Measurements from ENCODE around the gene ELL.

The ELL gene

DNA sequence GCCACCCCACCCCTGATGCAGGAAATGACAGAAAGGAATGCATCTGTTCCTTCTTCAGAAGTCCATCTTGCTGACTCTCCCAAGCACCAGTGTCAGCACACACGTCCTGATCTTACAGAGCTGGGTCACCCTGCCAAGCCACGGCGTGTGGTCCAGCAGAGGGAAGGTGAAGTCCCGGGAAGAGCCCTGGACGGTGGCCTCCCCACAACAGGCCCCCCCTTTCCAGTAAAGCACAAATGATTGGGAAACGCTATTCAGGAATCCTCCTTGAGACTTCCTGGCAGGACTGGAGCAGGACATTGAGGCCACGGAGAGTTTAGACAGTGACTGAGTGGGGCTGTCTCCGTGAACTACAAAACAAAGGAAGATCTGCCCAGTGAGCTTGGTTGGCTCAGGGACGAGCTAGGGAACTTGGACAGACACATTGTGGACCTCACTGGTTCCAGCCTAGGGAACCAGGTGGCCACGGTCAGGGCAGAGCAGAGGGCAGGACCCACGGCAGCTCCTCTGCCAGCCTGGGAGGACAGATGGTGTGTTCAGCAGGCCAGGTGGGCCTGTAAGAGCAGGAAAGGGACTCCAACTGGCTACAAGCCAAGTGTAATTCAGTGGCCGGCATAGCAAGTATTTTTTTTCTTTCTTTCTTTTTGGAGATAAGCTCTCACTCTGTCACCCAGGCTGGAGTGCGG is 41.7 kb downstream of the ELL start:
- H3K9me3 ChIP-seq (ENCODE audit: control insufficient read depth, low read depth, low read length), result no peaks in the 10 kb centered on the region
- H3K36me3 ChIP-seq (ENCODE audit: control insufficient read depth, low read depth, low read length), result no peaks in the 10 kb centered on the region
- H3K27me3 ChIP-seq (ENCODE audit: control insufficient read depth, insufficient read depth, low read length), result no peaks in the 10 kb centered on the region
- H3K27ac ChIP-seq (ENCODE audit: low read length), result no peak overlapping the region
- no peaks in the 10 kb centered on the region for H3K4me1 ChIP-seq (ENCODE audit: control insufficient read depth, low read depth, low read length)
- no peak overlapping the region for H3K4me3 ChIP-seq (ENCODE audit: low read length)
- H3K9ac ChIP-seq (ENCODE audit: low read length), result no peak overlapping the region

DNA sequence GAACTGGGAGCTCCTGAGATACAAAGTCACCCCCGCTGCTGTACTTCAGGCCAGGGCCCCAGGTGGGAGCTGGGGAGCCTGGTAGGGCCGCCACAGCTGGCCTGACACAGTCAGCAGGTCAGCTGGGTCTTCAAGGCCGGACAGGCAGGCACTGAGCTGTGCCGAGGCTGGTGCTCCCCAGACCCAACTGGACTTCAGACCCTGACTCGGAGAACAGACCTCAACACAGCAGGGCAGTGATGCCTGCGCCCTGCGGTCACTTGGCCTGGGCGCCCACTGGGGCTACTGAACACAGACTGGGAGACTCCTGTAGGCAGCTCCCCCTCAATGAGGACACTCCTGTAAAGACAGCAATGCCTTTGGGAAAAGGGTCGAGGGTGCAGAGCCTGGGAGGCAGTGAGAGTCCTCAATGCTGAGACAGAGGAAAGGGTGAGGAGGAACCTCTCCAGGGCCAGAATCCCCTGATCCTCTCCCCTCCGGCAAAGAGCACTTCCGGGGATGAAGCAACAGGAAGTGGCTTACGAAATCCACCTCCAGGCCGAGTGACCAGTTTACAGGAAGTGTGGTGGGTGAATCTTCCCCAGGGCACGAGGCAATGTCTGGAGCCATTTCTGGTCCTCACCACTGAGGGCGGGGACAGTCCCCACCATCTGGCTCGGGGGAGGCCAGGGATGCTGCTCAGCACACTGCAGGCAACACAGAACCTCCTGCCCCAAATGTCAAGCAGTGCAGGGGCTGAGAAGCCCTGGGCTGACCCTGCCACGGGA is 43.1 kb downstream of the ELL start:
- H3K36me3 ChIP-seq (ENCODE audit: control insufficient read depth, low read depth, low read length), result no peaks in the 10 kb centered on the region
- H3K27ac ChIP-seq (ENCODE audit: low read length), result no peak overlapping the region
- H3K4me3 ChIP-seq (ENCODE audit: low read length), result no peak overlapping the region
- H3K4me1 ChIP-seq (ENCODE audit: control insufficient read depth, low read depth, low read length), result no peaks in the 10 kb centered on the region
- no peaks in the 10 kb centered on the region for H3K9me3 ChIP-seq (ENCODE audit: control insufficient read depth, low read depth, low read length)
- no peak overlapping the region for H3K9ac ChIP-seq (ENCODE audit: low read length)
- H3K27me3 ChIP-seq (ENCODE audit: control insufficient read depth, insufficient read depth, low read length), result no peaks in the 10 kb centered on the region

DNA sequence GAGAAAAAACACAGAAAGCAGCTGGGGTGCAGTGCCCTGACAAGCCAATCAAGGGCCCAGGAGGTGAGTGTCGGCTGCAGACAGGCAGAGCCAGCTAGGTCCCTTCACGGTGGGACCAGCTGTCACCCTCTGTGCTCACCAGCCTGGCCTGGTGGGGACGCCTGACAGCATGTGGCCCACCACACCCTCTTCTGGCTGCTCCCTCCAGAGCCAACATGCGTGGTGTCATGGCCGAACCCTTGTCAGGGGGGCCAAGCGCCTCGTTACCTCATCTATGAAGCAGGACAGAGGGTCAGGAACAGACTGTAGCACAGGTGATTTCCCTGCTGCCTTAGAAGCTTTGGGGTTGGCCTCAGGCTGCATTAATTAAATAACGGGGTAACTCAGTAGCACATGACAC is 43.9 kb downstream of the ELL start:
- Histone ChIP-seq H3K36me3 (ENCODE audit: control insufficient read depth, low read depth, low read length) (no peaks in the 10 kb centered on the region), H3K27me3 (ENCODE audit: control insufficient read depth, insufficient read depth, low read length) (no peaks in the 10 kb centered on the region), H3K9me3 (ENCODE audit: control insufficient read depth, low read depth, low read length) (no peaks in the 10 kb centered on the region), H3K4me3 (ENCODE audit: low read length) (no peak overlapping the region), H3K4me1 (ENCODE audit: control insufficient read depth, low read depth, low read length) (no peaks in the 10 kb centered on the region), H3K9ac (ENCODE audit: low read length) (no peak overlapping the region), H3K27ac (ENCODE audit: low read length) (no peak overlapping the region)

DNA sequence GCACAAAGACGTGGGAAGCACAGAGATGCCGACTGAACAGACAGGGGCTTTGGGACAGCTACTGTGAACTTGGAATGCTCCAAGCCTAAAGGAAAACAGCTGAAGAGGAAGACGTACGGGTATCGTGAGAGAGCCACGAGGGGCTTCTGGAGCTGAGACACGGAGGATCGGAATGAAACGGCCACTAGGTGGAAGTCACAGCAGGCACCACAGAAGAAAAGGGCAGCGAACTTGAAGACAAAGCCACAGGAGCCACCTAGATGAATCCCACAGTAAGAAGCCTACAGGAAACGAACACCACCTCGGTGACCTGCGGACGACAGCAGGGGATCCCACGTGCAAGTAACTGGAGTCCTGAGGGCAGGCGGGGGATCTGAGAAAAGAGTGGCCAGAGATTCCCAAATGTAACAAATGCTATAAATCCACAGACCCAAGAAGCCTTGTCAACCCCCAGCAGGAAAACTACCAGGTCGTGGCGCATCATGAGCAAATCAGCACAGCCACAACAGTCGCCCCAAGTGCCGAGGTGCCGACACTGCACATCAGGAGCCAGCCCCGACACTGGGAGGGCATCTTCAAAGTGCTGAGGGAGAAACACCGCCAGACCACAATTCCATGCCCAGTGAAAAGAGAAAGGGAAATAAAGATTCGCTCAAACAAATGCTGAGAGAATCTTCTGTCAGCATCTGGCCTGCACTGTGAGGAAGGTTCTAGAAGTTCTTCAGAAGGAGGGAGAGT is 44.7 kb downstream of the ELL start:
- Histone ChIP-seq H3K4me1 (ENCODE audit: control insufficient read depth, low read depth, low read length) (no peaks in the 10 kb centered on the region), H3K9ac (ENCODE audit: low read length) (no peak overlapping the region)

DNA sequence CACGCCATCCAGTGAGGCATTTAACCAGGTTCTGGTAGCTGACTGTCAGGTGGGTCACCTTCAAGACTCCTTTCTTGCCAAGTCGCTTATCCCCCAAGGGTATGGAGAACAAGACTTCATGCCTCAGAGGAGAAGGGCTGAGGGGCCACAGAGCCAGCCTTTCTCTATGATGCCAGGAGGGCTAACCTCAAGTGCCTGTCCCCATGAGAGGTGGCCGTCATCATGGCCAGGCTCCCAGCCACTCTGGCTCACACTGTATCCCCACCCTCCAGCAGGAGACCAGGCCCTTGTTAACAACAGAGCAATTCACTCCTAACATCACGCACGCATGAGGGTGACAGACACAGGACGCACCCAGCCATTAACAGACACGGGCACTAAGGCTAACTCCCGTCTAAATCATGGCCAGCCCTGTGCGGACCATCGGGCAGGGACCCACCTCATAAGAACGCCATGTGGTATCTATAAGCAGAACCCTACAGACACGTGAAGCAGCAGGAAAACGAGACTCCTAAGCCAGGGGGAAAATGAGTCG is 45.3 kb downstream of the ELL start:
- H3K27ac ChIP-seq (ENCODE audit: low read length), result no peak overlapping the region
- H3K9ac ChIP-seq (ENCODE audit: low read length), result no peak overlapping the region
- H3K36me3 ChIP-seq (ENCODE audit: control insufficient read depth, low read depth, low read length), result no peaks in the 10 kb centered on the region
- H3K4me3 ChIP-seq (ENCODE audit: low read length), result no peak overlapping the region
- no peaks in the 10 kb centered on the region for H3K9me3 ChIP-seq (ENCODE audit: control insufficient read depth, low read depth, low read length)
- no peaks in the 10 kb centered on the region for H3K27me3 ChIP-seq (ENCODE audit: control insufficient read depth, insufficient read depth, low read length)
- no peaks in the 10 kb centered on the region for H3K4me1 ChIP-seq (ENCODE audit: control insufficient read depth, low read depth, low read length)

More for the DNA sequence above, 44.7 kb downstream of the ELL start:
- no peaks in the 10 kb centered on the region for H3K27me3 ChIP-seq (ENCODE audit: control insufficient read depth, insufficient read depth, low read length)
- H3K9me3 ChIP-seq (ENCODE audit: control insufficient read depth, low read depth, low read length), result no peaks in the 10 kb centered on the region
- H3K4me3 ChIP-seq (ENCODE audit: low read length), result no peak overlapping the region
- no peak overlapping the region for H3K27ac ChIP-seq (ENCODE audit: low read length)
- no peaks in the 10 kb centered on the region for H3K36me3 ChIP-seq (ENCODE audit: control insufficient read depth, low read depth, low read length)

DNA sequence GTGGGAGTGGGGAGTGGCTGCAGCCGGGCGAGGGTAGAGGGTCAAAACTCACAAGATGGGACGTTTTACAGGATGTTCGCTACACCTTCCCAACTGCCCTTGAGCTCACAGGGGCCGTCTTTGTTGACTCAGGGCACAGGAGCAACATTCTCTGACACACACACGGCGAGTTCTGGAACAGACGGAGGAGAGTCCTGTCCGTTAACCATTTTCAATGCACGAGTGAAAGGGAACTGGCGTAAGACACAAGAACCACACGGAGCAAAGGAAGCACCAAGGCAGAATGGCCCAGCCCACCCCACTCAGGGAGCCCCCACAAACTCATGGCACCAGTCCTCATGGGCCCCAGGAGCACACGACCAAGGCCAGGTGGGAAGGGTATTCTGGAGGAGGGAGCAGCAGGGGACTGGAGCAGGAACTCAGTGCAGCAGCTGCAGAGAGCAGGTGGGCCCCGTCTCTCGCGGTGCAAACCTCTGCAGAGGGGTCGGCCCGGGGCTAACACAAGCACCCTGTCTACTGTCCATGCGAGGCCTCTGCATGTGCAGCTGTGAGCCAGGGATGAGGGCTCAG is 46.0 kb downstream of the ELL start:
- no peak overlapping the region for H3K27ac ChIP-seq (ENCODE audit: low read length)
- H3K36me3 ChIP-seq (ENCODE audit: control insufficient read depth, low read depth, low read length), result no peaks in the 10 kb centered on the region
- no peak overlapping the region for H3K9ac ChIP-seq (ENCODE audit: low read length)
- no peaks in the 10 kb centered on the region for H3K4me1 ChIP-seq (ENCODE audit: control insufficient read depth, low read depth, low read length)
- H3K27me3 ChIP-seq (ENCODE audit: control insufficient read depth, insufficient read depth, low read length), result no peaks in the 10 kb centered on the region
- H3K9me3 ChIP-seq (ENCODE audit: control insufficient read depth, low read depth, low read length), result no peaks in the 10 kb centered on the region
- no peak overlapping the region for H3K4me3 ChIP-seq (ENCODE audit: low read length)

DNA sequence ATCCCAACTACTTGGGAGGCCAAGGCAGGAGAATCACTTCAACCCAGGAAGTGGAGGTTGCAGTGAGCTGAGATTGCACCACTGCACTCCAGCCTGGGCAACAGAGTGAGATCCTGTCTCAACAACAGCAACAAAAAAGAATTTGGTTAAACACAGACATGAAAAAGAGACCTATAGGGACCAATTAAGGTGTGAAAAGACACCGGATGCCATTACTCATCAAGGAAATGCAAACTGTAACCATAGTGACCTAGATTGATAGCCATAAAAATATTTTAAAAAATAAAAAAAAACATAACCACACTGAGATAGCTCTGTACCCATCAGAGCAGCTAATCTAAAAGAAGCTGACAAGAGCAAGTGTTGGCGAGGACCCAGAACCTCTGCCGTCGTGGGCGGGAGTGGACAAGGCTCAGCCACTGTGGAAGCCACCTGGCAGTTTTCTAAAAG is 46.8 kb downstream of the ELL start:
- no peak overlapping the region for H3K9ac ChIP-seq (ENCODE audit: low read length)
- H3K27ac ChIP-seq (ENCODE audit: low read length), result no peak overlapping the region
- no peaks in the 10 kb centered on the region for H3K36me3 ChIP-seq (ENCODE audit: control insufficient read depth, low read depth, low read length)
- H3K4me1 ChIP-seq (ENCODE audit: control insufficient read depth, low read depth, low read length), result no peaks in the 10 kb centered on the region
- no peak overlapping the region for H3K4me3 ChIP-seq (ENCODE audit: low read length)
- H3K27me3 ChIP-seq (ENCODE audit: control insufficient read depth, insufficient read depth, low read length), result no peaks in the 10 kb centered on the region
- H3K9me3 ChIP-seq (ENCODE audit: control insufficient read depth, low read depth, low read length), result no peaks in the 10 kb centered on the region

DNA sequence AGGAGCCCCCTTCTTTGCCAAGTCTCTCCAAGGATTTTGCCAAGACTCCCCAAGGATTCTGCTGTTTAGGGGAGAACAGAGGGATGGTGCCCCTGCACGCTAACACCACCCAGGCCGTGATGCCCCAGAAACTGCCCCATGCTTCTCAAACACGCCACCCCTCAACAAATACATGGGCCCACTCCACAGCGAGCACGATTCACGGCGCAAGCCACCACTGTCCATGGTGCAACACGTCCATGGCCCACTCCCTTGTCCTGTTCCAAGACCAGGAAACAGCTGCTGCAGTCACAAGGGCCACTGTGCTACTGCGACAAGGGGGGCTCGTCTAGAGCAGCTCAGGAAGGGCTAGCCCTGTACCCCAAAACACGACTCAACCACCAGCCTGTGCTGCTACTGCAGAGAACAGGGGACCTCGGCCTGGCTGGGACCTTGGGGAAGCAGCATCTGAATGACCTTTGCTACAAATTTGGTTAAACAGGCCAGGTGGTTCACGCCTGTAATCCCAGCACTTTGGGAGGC is 47.4 kb downstream of the ELL start:
- Histone ChIP-seq H3K27ac (ENCODE audit: low read length) (no peak overlapping the region), H3K36me3 (ENCODE audit: control insufficient read depth, low read depth, low read length) (no peaks in the 10 kb centered on the region)

DNA sequence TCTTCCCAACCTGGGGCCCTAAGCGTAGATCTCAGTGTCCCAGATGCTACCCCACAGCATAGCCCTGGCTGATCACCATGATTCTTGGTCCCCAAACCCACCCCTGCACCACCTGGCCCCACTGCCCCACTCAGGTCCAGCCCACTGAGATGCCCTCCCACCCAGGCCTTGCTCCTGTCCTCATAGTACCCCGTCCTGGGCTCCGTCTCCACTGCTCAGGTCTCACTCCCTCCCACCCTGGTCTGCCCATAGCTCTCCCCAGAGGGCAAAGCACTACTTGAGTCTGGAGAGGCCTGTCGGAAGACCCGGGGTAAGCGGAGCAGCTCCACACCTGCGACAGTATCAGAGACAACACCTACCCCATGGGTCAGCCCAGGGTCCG is 48.2 kb downstream of the ELL start:
- H3K9me3 ChIP-seq (ENCODE audit: control insufficient read depth, low read depth, low read length), result no peaks in the 10 kb centered on the region
- H3K4me3 ChIP-seq (ENCODE audit: low read length), result no peak overlapping the region
- H3K4me1 ChIP-seq (ENCODE audit: control insufficient read depth, low read depth, low read length), result no peaks in the 10 kb centered on the region
- no peaks in the 10 kb centered on the region for H3K36me3 ChIP-seq (ENCODE audit: control insufficient read depth, low read depth, low read length)
- H3K27ac ChIP-seq (ENCODE audit: low read length), result no peak overlapping the region
- H3K27me3 ChIP-seq (ENCODE audit: control insufficient read depth, insufficient read depth, low read length), result no peaks in the 10 kb centered on the region
- no peak overlapping the region for H3K9ac ChIP-seq (ENCODE audit: low read length)

More for the DNA sequence above, 47.4 kb downstream of the ELL start:
- H3K27me3 ChIP-seq (ENCODE audit: control insufficient read depth, insufficient read depth, low read length), result no peaks in the 10 kb centered on the region
- H3K9ac ChIP-seq (ENCODE audit: low read length), result no peak overlapping the region
- H3K9me3 ChIP-seq (ENCODE audit: control insufficient read depth, low read depth, low read length), result no peaks in the 10 kb centered on the region
- H3K4me1 ChIP-seq (ENCODE audit: control insufficient read depth, low read depth, low read length), result no peaks in the 10 kb centered on the region
- H3K4me3 ChIP-seq (ENCODE audit: low read length), result no peak overlapping the region

DNA sequence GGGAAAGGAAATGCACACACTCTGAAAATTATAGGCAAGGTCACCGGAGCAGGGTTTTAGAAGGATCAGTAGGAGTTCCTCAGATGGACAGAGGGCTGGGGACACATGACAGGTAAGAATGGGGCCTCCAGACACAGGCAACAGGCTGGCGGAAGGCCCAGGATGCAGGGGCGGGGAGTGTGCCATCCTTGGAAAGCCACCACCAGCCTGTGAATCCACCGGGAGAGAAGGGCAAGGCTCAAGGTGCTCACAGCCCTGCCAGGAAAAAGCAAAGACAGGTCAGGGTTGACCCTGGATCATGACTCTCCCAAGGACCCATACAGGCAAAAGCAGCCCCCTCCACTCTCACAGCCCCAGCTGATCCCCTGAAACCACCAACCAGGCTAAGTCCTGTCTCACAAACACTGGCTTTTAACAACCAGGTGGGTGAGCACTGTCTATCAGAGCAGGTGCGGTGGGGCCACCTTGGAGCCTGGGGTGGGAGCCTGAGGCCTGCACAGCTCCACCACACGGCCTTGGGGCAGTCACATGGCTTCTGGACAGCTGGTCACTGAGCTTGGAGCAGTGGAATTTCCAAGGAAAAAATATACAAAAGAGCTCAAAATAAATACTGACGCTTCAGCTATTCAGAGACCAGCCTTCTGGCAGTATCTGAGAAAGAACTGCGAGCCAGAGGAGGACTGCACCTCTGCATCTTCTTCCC is 48.7 kb downstream of the ELL start:
- Histone ChIP-seq H3K4me1 (ENCODE audit: control insufficient read depth, low read depth, low read length) (no peaks in the 10 kb centered on the region), H3K4me3 (ENCODE audit: low read length) (no peak overlapping the region), H3K27me3 (ENCODE audit: control insufficient read depth, insufficient read depth, low read length) (no peaks in the 10 kb centered on the region), H3K9me3 (ENCODE audit: control insufficient read depth, low read depth, low read length) (no peaks in the 10 kb centered on the region), H3K36me3 (ENCODE audit: control insufficient read depth, low read depth, low read length) (no peaks in the 10 kb centered on the region), H3K9ac (ENCODE audit: low read length) (no peak overlapping the region), H3K27ac (ENCODE audit: low read length) (no peak overlapping the region)
